ENCODE data around the gene FBRS. TPM values are rescaled to one million over a fixed set of nuclear protein-coding genes. Genes with fewer than 3 reads are reported as not detected.

The FBRS gene
- total RNA-seq (2022; extraction: Qiagen RNA extraction): 29.6 to 43.8 TPM (median 40.0 TPM) in 5 replicates

GRCh38 chr16:30657866-30658730 is at the start of gene FBRS:
FBRS (plus strand) TSS chr16:30658431; CDS start chr16:30659519, 1,088 bp downstream.

GRCh38 chr16:30609926-30610839 is 48.0 kb upstream of the FBRS start, which contains the start of gene ZNF689:
ZNF689 (minus strand) TSS chr16:30610389; CDS start chr16:30610041, 348 bp downstream.

GRCh38 chr16:30650369-30651123 is 7.7 kb upstream of the FBRS start, which contains the start of gene PRR14:
PRR14 (plus strand) TSS chr16:30650960; CDS start chr16:30651646, 686 bp downstream.

GRCh38 chr16:30698816-30699614 is 40.8 kb downstream of the FBRS start, which contains the start of gene SRCAP:
SRCAP (plus strand) TSS chr16:30699171; CDS start chr16:30700825, 1,654 bp downstream.

Other genes starting within 250 kb of the FBRS start
- 95.7 to 126 TPM (median 123 TPM) in 5 replicates for gene DCTPP1, start 228.4 kb upstream of the FBRS start, total RNA-seq (2022; extraction: Qiagen RNA extraction)
- gene SEPHS2, start 212.6 kb upstream of the FBRS start, total RNA-seq (2022; extraction: Qiagen RNA extraction): 45.9 to 48.4 TPM (median 47.4 TPM) in 5 replicates
- gene ITGAL, start 185.7 kb upstream of the FBRS start, total RNA-seq (2022; extraction: Qiagen RNA extraction): 0.03 to 0.21 TPM in 2 of 5 replicates, not detected in the others
- 37.5 to 47.8 TPM (median 45.5 TPM) in 5 replicates for gene ZNF768, start 131.9 kb upstream of the FBRS start, total RNA-seq (2022; extraction: Qiagen RNA extraction)
- gene ZNF747, start 123.6 kb upstream of the FBRS start, total RNA-seq (2022; extraction: Qiagen RNA extraction): 3.2 to 5.0 TPM (median 3.8 TPM) in 5 replicates
- gene ZNF764, start 100.1 kb upstream of the FBRS start, total RNA-seq (2022; extraction: Qiagen RNA extraction): 4.1 to 6.7 TPM (median 6.4 TPM) in 5 replicates
- 4.9 to 8.7 TPM (median 6.6 TPM) in 5 replicates for gene ZNF688, start 86.7 kb upstream of the FBRS start, total RNA-seq (2022; extraction: Qiagen RNA extraction)
- gene ZNF785, start 72.7 kb upstream of the FBRS start, total RNA-seq (2022; extraction: Qiagen RNA extraction): not detected in 5 replicates
- 7.5 to 9.5 TPM (median 8.8 TPM) in 5 replicates for gene ZNF689, start 48.0 kb upstream of the FBRS start, total RNA-seq (2022; extraction: Qiagen RNA extraction)
- 20.1 to 25.5 TPM (median 22.5 TPM) in 5 replicates for gene PRR14, start 7.5 kb upstream of the FBRS start, total RNA-seq (2022; extraction: Qiagen RNA extraction)
- 8.2 to 25.8 TPM (median 21.5 TPM) in 5 replicates for gene SRCAP, start 40.7 kb downstream of the FBRS start, total RNA-seq (2022; extraction: Qiagen RNA extraction)
- gene PHKG2, start 90.0 kb downstream of the FBRS start, total RNA-seq (2022; extraction: Qiagen RNA extraction): 20.8 to 31.7 TPM (median 29.7 TPM) in 5 replicates
- gene CFAP119, start 103.6 kb downstream of the FBRS start, total RNA-seq (2022; extraction: Qiagen RNA extraction): 5.5 to 9.4 TPM (median 8.9 TPM) in 5 replicates
- gene RNF40, start 103.9 kb downstream of the FBRS start, total RNA-seq (2022; extraction: Qiagen RNA extraction): 66.6 to 85.9 TPM (median 80.0 TPM) in 5 replicates
- 15.7 to 18.8 TPM (median 18.0 TPM) in 5 replicates for gene ZNF629, start 128.8 kb downstream of the FBRS start, total RNA-seq (2022; extraction: Qiagen RNA extraction)
- gene BCL7C, start 235.6 kb downstream of the FBRS start, total RNA-seq (2022; extraction: Qiagen RNA extraction): 25.8 to 42.7 TPM (median 40.6 TPM) in 5 replicates
- 0.11 to 0.39 TPM (median 0.15 TPM) in 5 replicates for gene CTF1, start 238.2 kb downstream of the FBRS start, total RNA-seq (2022; extraction: Qiagen RNA extraction)